Measurements from ENCODE around the gene VKORC1L1. TPM values are rescaled to one million over a fixed set of nuclear protein-coding genes. Genes with fewer than 3 reads are reported as not detected.

VKORC1L1 gene
- total and polyA plus RNA-seq, 2 of the 8 experiments (the other 6 are each of a cell fraction or from before 2014, with no cell fraction given) = 12.7 to 45.3 TPM

- TF ChIP-seq CHD7 (IDR thresholded peaks at IDR 0.05; ENCODE audit: insufficient replicate concordance, low read length) = no peak
- no peak for TF ChIP-seq BCL11A (IDR thresholded peaks at IDR 0.05; ENCODE audit: low read depth in 2 of 2, low read length in 2 of 2)
- TF ChIP-seq SIN3A (conservative IDR thresholded peaks at IDR 0.05 in 1 of 2, IDR thresholded peaks at IDR 0.05 in 1 of 2; ENCODE audit: low read depth in 1 of 2, low read length in 2 of 2) = no peak
- no peak for TF ChIP-seq SUZ12 (IDR thresholded peaks at IDR 0.05; ENCODE audit: low read length)
- no peak for TF ChIP-seq JUND (IDR thresholded peaks at IDR 0.05; ENCODE audit: low read length)
- TF ChIP-seq TBP (IDR thresholded peaks at IDR 0.05; ENCODE audit: low read depth, low read length) = no peak
- TF ChIP-seq TEAD4 (IDR thresholded peaks at IDR 0.05; ENCODE audit: low read depth, low read length) = no peak
- no peak for TF ChIP-seq POLR2A (IDR thresholded peaks at IDR 0.05; ENCODE audit: control extremely low read depth in 1 of 2, low read depth in 2 of 2, low read length in 2 of 2)
- no peak for TF ChIP-seq SIRT6 (IDR thresholded peaks at IDR 0.05; ENCODE audit: low read length)
Observed at GRCh38 chr7:65980478-65981250, 107.8 kb downstream of the VKORC1L1 start (continued).
